Ovary (tissue), 9 donors: ENCODE results near the gene AP1G2. TPM values are rescaled to one million over a fixed set of nuclear protein-coding genes. Genes with fewer than 3 reads are reported as not detected.

Experiments
- DNase-seq, 5 donors: peaks; one replicate each; pipeline ENCODE4 v3.0.0-alpha.2; 2019 to 2020
- H3K27ac ChIP-seq, 2 donors: fragments of 200-600 bp; one replicate each; pipeline versions ENCODE4 v1.5.1 to v1.8.0; 2019 to 2022
- H3K27me3 ChIP-seq: fragments of 200-600 bp; one replicate; pipeline ENCODE4 v1.8.0; 2022
- H3K36me3 ChIP-seq: fragments of 200-600 bp; sonication (generic); one replicate; pipeline ENCODE4 v1.5.1; 2019
- H3K4me1 ChIP-seq: one replicate; pipeline ENCODE4 v1.8.1; 2013; ENCODE audit warnings: mild to moderate bottlenecking, moderate library complexity; ENCODE audit not compliant: insufficient read depth
- H3K4me3 ChIP-seq: fragments of 200-600 bp; sonication (generic); one replicate; pipeline ENCODE4 v1.5.1; 2017
- H3K9me3 ChIP-seq, 2 donors: fragments of 200-600 bp in 1 of 2; sonication (generic) in 1 of 2; one replicate each; pipeline versions ENCODE4 v1.5.1 to v1.8.1; 2013 to 2019; ENCODE audit warnings: mild to moderate bottlenecking in 1 of 2, moderate library complexity in 1 of 2
- EP300 ChIP-seq: sonication (generic); formaldehyde crosslinking; IDR thresholded peaks from one replicate; pipeline ENCODE4 v1.6.1; 2017; ENCODE audit warnings: antibody characterized with exemption
- POLR2A ChIP-seq: fragments of 450-650 bp; IDR thresholded peaks from one replicate; pipeline ENCODE4 v1.6.1; 2017; ENCODE audit warnings: antibody characterized with exemption, mild to moderate bottlenecking, moderate library complexity
- WGBS, 3 donors: extraction: QIAGEN DNeasy Blood & Tissue Kit in 1 of 3; methylation state at CpG; one replicate each; pipeline versions ENCODE4 v1.1.5 to v1.1.7; 2013 to 2017; 5-methylcytosine and 5-hydroxymethylcytosine counted together
- intact Hi-C, 4 donors: fragments of 100-400 bp; cut with DNase I; formaldehyde crosslinking; loops; one replicate each; pipeline versions ENCODE4 v1.11.0 to v1.15.1; 2022 to 2023
- polyA plus RNA-seq, 2 donors: library from polyadenylated mRNA; stranded (reverse); fragments of 200-250 nt in 1 of 2; fragments of 350-450 nt in 1 of 2; fragmentation: Illumina TruSeq in 1 of 2; extraction: RNeasy Lipid Tissue Mini Kit (QIAGEN cat#74804) in 1 of 2; gene quantifications; one replicate each; pipeline ENCODE4 v1.2.3, GENCODE V29; 2013 to 2014
- total RNA-seq, 7 donors: library from RNA; depleted of rRNA in 2 of 7; stranded (reverse); fragments of >200 nt in 2 of 7; fragmentation: NEBNext Ultra II Directional in 3 of 7; extraction: Animal tissue kit (Norgen Biotek cat#: 25700) in 3 of 7; gene quantifications; one replicate each; pipeline versions ENCODE4 v1.1.0 to v1.2.4, GENCODE V29; 2016 to 2023
- TF ChIP-seq, protein P1 (sequence below), 3 donors: fragments of 450-650 bp in 2 of 3; fragments of 200-600 bp in 1 of 3; IDR thresholded peaks; one replicate each; pipeline versions ENCODE4 v1.5.1 to v1.8.0; 2016 to 2022; ENCODE audit warnings: antibody characterized with exemption in 3 of 3, mild to moderate bottlenecking in 1 of 3
- donor health status: DM: no; HTN: no; CAD: no; lungs with moderate emphysema.
- donor health status: DM: no; HTN: no; CAD: no.
- donor health status: Bipolar disorder and iron deficiency.
- donor health status: DM: yes; HTN: yes; CAD: no.
- donor health status: DM: no; HTN: no; CAD: no.
- donor health status: DM: yes; HTN: yes; CAD: no.

AP1G2 gene
- total and polyA plus RNA-seq, 9 donors = 32.0 to 129 (median 87.6) TPM

DNA sequence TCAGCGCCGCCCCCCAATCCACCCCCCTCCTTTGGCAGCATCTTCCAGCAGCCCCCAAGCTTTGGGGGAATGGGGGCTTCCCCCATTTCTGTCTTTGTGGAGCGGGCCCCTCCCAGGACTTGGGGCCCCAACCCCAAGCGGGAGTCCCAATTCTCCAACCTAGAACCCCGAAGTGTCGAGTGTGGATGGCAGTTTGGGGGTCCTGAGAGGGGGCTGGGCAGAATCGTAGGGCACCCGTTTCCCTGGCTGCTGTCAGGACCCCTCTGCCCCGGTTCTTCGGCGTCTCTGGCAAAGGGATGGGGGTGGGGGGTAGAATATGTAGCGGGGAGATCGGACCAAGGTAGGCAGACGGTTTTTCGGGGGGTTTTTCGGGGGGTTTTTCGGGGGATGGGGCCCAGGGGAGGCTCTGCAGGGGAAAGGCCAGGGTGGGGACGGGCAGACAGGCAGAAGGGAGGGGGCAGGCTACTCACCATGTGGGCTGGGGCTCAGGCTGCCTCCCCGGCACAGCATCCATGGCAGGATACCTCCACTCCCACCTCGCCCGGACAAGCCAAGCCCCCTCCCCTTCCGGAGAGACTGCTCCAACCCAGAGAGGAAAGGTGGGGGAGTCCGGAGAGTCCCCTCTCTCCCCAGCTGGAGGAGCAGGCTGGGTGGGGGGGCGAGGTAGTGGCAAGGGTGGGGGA, 10.3 kb upstream of the AP1G2 start:
- WGBS, 3 donors = 1 to 3% (median 1%) methylated on average over 24 of the region's 24 CpGs
- Histone ChIP-seq H3K4me3 (peak overlapping the region; percentile 40), H3K27me3 (no peaks in the 10 kb centered on the region), H3K9me3 (no peaks in the 10 kb centered on the region), H3K36me3 (no peaks in the 10 kb centered on the region), H3K4me1 (peaks cover 1% of the 10 kb centered on the region), H3K27ac (no peak overlapping the region)
- TF ChIP-seq POLR2A (no peak), EP300 (no peak)
- TF ChIP-seq, protein P1, sequence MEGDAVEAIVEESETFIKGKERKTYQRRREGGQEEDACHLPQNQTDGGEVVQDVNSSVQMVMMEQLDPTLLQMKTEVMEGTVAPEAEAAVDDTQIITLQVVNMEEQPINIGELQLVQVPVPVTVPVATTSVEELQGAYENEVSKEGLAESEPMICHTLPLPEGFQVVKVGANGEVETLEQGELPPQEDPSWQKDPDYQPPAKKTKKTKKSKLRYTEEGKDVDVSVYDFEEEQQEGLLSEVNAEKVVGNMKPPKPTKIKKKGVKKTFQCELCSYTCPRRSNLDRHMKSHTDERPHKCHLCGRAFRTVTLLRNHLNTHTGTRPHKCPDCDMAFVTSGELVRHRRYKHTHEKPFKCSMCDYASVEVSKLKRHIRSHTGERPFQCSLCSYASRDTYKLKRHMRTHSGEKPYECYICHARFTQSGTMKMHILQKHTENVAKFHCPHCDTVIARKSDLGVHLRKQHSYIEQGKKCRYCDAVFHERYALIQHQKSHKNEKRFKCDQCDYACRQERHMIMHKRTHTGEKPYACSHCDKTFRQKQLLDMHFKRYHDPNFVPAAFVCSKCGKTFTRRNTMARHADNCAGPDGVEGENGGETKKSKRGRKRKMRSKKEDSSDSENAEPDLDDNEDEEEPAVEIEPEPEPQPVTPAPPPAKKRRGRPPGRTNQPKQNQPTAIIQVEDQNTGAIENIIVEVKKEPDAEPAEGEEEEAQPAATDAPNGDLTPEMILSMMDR (IDR thresholded peaks at IDR 0.05) = no peak
- intact Hi-C loops = no loop called here
- peak in 3 of 5 donors; percentile 25 to 64 (median 37) for DNase-seq

DNA sequence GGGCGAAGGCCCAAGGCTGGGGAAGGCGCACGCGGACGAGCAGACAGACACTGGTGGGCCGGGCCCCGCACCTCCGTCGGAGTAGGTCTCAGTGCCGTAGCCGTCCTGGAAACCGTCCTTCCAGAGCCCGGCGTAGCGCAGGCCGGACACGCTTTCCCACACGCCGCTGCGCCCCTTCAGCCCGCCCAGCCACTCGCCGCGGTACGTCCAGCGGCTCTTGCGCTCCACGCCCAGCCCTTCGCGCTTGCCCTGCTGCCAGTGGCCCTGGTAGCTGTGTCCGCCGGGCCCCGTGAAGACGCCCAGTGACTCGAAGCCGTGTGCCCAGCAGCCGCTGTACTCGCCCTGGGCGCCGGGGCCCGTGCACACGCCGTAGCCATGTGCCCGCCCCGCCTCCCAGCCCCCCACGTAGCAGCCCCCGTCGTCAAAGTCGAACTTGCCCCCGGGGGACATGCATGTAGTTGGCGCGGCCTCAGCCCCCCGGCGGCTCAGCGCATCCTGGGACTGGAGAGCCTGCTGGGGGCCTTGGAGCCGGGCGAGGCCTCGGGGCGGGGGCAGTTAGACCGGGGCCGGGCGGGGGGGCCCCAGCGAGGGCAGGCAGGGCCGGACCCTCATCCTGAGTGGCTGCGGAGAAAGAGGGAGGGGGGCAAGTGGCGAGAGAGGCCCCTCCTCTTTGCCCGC, 9.6 kb upstream of the AP1G2 start:
- Histone ChIP-seq H3K9me3 (no peaks in the 10 kb centered on the region), H3K36me3 (no peaks in the 10 kb centered on the region), H3K27me3 (no peaks in the 10 kb centered on the region), H3K4me1 (peaks cover 1% of the 10 kb centered on the region), H3K27ac (no peak overlapping the region), H3K4me3 (peak overlapping the region; percentile 40)
- intact Hi-C loops = no loop called here
- DNase-seq = peak in 4 of 5 donors; percentile 50 to 71 (median 60)
- WGBS, 3 donors = 2 to 3% (median 2%) methylated on average over 40 to 67 of the region's 67 CpGs
- TF ChIP-seq, protein P1 (IDR thresholded peaks at IDR 0.05) = no peak
- TF ChIP-seq POLR2A = no peak
- TF ChIP-seq EP300 = no peak

DNA sequence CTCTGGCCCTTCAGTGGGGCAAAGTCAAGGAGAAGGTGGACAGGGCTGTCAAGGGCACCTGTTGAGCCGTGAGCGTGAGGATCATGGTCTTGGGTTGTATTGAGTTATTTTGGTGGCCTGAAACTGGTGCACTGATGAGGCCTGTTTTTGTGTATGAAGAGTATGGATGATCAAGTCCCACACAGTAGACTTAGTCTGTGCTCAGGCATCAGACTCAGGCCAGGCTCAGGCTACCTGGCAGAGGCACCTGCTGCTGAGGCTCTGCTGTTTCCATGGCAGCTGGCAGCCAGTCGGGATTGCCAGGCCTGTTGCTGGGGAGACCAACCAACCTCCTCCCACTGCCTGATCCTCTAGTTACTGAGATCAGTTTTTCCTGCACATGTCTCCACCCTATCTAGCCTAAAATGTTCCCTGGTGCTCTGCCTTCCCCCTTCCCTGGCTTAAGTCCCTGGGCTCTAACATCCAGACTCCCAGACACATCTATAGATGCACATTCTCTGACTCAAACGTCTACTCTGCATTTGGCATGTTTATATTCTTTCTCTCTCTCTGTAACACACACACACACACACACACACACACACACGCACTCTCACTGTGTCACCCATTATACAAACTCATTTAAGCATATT, 5.9 kb upstream of the AP1G2 start:
- 70 to 76% (median 72%) methylated on average over 5 of the region's 5 CpGs for WGBS, 3 donors
- TF ChIP-seq EP300 (no peak), POLR2A (no peak)
- TF ChIP-seq, protein P1 (IDR thresholded peaks at IDR 0.05) = no peak
- Histone ChIP-seq H3K9me3 (no peaks in the 10 kb centered on the region), H3K27ac (no peak overlapping the region), H3K4me3 (no peak overlapping the region), H3K27me3 (no peaks in the 10 kb centered on the region), H3K36me3 (no peaks in the 10 kb centered on the region), H3K4me1 (peaks cover 1% of the 10 kb centered on the region)
- no peak for DNase-seq
- intact Hi-C loops = no loop called here

DNA sequence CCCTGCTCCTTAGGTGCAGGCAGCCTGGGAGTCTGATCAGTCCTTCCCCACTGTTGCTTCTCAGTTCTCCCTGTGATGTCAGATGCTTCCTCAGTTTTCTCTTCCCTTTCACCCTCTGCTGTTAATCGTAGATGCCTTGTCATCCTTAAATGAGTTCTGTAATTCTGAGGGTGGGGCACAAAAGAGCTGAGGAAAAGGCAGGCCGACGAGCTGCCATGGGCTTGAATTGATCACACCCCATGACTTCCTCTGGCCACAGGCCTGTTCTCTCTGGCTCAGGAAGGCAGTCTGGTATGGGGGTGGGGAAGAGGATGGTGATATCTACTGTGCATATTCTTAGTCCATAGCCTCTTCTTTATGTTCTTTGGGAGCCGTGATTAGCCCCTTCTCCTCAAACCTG, 5.2 kb upstream of the AP1G2 start:
- Histone ChIP-seq H3K4me1 (peaks cover 1% of the 10 kb centered on the region), H3K4me3 (no peak overlapping the region), H3K27me3 (no peaks in the 10 kb centered on the region), H3K27ac (no peak overlapping the region), H3K9me3 (no peaks in the 10 kb centered on the region), H3K36me3 (no peaks in the 10 kb centered on the region)
- DNase-seq = no peak
- TF ChIP-seq EP300 (no peak), POLR2A (no peak)
- TF ChIP-seq, protein P1 (IDR thresholded peaks at IDR 0.05) = no peak
- intact Hi-C loops = no loop called here
- WGBS, 3 donors = 61 to 66% (median 63%) methylated on average over 4 of the region's 4 CpGs
